ENCODE results near the gene ADAMTS16.

- TF ChIP-seq CTCF (IDR thresholded peaks at IDR 0.05), result no peak
- no peak for TF ChIP-seq POLR2A (IDR thresholded peaks at IDR 0.05)
These were observed 112.0 kb downstream of the ADAMTS16 start for GRCh38 chr5:5252106-5252505.
